ENCODE results near the gene CNTN5.

Gene CNTN5

DNA sequence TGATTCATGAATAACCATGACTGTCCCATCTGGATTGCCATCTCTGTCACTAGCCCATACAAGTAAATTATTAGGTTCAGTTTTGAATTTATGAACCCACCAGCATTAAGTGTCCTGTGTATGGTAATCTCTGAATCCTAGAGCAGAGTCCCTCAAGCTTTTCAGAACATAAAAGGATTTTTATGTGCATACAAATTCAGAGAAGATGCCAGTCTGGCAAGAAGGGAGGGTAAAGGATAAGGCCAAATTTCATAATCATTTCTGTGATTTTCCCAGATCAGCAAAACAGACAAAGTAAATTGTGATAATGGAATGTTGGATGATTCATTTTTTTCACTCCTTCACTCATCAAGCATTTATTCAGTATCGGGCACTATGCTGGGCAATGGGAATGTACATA is 1295.2 kb downstream of the CNTN5 start:
- DNase-seq (ENCODE audit: low read depth, low spot score) = no peak

DNA sequence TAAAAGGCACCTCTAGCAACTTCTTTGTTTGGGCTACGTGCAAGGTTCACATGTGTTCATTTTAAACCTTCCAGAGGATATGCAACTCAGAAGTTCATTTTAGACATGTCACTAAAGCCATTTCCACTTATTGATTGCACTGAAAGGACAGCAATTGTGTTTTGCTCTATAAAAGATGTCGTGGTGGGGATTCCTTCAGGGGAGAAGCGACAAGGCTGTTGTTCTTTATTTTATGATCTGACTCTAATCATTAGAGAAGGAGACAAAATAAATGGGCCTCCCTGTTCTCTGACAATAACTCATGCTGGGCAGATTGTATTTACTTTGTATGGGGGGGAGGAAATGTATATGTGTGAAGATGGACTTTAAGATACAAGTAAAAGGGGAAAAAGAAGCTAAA is 1296.2 kb downstream of the CNTN5 start:
- no peak for DNase-seq (ENCODE audit: low read depth, low spot score)

DNA sequence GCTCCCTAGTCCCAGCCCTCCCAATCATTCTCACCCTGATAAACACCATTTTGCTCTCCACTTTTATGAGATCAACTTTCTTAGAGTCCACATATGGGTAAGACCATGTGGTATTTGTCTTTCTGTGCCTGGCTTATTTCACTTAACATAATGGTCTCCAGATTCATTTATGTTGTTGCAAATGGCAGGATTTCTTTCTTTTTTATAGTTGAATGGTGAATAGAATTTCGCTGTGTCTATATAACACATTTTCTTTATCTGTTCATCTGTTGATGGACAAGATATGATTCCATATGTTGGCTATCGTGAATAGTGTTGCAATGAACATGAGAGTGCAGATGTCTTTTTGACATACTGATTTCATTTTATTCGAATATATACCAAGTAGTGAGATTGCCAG is 1298.9 kb downstream of the CNTN5 start:
- no peak for DNase-seq (ENCODE audit: low read depth, low spot score)

DNA sequence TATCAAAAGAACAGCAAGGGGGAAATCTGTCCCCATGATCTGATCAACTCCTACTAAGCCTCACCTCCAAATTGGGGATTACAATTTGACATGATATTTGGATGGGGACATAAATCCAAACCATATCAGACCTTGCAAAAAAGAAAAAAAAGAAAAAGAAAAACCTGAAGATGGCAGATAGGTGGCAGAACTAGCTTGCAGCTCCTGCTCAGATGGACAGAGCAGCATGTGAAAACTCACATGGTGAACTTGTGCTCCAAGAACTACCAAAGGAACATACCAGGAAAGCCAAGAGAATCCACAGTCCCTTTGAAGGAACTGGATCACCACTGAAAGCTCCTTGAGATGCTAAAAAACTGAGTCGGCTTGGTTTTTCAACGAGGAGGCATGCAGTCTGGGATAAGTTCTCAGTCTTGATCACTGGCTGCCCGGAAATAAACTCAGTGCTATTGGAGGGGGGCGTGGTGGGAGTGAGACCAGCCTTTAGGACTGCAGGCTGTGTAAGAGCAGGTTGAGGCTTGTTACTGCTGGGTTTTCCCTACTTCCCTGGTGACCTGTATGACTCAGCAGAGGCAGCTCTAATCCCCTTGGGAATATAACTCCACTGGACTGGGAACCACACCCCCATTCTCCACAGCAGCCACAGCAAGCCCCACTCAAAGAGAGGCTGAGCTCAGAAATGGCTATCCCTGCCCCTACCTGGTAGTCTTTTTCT is 1308.0 kb downstream of the CNTN5 start:
- no peak for DNase-seq (ENCODE audit: low read depth, low spot score)

DNA sequence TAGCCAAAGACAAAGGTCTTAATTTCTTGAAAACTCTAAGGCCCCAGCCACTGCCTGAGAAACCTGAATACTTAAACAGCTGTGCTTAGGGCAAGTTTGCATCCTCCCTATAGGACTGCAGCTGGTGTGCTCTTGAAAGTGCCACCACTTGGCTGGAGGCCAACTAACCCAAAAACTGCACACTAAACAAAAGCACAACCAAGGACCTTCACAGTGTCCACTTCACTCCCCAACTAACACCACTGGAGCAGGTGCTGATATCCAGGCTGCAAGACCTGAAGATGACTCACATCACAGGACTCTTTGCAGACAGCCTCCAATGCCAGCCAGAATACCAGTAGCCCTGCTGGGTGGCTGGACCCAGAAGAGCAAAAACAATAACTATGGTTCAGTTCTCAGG is 1308.6 kb downstream of the CNTN5 start:
- DNase-seq (ENCODE audit: low read depth, low spot score) = no peak

DNA sequence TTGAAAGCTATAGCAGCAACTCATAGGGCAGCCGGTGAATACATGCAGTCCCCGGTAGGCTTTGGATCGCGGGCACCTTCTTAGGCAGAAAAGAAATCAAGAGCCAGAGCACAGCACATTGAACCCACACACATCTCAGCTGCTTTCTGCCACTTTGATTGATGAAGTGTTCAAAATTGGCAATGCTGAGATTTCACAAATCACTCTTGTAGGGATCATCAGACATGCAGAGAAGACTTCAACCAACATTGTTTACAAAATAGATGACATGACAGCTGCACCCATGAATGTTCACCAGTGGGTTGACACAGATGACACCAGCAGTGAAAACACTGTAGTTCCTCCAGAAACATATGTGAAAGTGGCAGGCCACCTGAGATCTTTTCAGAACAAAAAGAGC is 1316.1 kb downstream of the CNTN5 start:
- DNase-seq (ENCODE audit: low read depth, low spot score) = no peak

DNA sequence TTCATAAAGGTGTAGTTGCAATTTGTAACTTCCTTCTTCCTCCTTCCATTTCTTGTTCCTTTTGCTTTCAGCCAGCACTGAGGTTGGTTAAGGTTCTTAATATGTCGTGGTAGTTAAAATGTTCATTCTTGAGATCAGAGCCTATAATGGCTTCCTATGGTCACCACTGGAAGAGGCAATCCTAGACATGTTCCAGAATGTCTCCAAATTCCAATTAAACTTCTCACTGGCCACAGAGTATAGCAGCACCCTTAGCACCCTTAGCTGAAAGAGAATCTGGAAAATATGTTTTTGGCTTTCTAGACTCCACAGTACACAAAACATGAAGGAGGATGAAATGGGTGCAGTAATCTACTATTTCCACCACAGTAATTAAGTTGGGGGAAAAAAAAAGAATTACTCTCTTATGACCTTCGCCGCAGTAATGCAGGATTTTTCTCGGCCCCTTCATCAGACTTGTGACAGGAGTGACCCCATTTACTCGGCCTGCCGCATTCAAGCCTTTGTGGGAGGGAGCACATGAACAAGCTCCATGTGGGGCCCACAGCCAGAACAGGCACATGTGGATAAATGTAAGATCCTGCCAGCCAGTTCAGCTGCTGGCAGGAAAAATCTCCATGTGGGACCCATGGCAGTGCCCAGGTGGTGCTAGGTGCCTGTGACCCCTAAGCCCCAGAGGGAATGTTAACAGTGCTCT is 1317.5 kb downstream of the CNTN5 start:
- DNase-seq (ENCODE audit: low read depth, low spot score) = no peak

DNA sequence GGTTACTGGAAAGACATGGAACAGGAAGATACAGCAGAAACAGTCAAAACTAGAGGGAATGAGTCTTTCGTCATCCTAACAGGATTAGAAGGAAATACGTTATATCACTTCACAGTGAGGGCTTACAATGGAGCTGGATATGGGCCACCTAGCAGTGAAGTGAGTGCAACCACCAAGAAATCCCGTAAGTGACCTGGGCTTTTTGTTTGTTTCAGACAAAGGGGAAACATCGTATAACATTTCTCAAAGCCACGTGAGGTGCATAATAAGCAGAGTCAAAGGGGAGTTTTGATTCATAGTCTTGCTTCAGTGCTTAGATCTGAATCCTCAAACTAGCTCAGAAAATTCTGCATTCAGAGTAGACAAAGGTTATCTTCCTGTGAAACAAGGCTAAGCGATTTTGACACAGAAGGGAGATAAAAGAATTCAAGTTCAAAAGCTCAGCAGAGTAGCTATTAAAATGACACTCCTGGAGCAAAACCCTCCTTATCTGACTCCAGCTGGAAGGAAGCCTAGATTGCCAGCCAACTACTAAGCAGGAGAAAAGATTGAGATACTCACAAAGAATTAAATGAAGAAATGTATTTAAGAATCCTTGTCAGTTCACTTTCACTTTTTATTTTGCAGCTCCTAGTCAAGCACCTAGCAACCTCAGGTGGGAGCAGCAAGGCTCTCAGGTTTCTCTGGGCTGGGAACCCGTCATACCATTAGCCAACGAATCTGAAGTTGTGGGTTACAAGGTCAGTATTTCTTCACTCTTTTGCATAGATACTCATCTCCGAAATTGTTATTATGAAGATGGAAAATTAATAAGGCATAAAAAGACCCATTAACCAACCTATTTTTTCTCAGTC is 1319.9 kb downstream of the CNTN5 start:
- DNase-seq (ENCODE audit: low read depth, low spot score) = no peak

DNA sequence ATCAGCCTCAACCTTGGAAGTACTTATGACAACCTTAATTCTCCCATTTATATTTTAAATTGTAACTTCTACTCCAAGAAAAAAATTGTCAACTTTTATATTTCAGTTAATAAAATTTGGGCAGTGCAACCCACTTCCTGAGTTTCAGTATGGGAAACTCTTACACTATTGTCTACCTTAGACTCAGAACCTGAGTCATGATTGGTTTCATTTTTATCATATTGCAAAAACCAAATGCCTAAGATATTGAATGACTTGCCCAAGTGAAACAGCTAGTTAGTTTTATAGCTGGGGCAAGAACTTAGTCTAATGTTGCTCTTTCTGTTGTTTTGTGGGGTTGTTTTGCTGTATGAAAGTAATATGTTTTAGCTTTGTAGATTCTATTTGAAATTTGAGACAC is 1332.3 kb downstream of the CNTN5 start:
- DNase-seq (ENCODE audit: low read depth, low spot score) = no peak

DNA sequence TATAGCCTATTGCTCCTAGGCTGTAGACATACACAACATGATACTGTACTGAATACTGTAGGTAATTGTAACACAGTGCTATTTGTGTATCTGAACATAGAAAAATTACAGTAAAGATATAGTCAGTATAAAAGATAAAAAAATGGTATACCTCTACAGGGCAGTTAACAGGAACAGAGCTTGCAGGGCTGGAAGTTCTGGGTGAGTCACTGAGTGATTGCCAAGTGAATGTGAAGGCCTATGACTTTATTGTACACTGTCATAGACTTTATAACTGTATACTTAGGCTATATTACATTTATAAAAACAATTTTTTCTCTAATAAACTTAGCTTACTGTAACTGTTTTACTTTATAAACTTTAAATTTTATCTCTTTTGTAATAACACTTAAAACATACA is 1334.0 kb downstream of the CNTN5 start:
- no peak for DNase-seq (ENCODE audit: low read depth, low spot score)

DNA sequence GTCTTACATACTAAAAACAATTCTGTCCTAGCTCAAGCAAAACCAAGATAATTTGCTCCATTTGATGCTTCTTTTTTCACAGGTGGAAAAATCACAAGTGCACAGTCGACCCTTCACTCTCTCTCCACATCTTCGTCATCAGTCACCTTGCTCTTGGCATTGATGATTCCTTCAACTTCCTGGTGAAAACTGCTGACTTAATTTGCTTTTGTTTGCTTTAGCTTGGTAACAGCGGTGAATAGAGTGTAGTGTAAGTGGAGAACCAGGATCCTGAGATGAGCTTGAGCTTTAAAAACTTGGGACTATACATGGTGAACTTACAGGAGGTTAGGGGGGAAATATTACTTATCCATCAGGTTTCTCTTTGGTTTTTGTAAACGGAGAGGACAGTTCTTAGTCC is 1335.3 kb downstream of the CNTN5 start:
- no peak for DNase-seq (ENCODE audit: low read depth, low spot score)

DNA sequence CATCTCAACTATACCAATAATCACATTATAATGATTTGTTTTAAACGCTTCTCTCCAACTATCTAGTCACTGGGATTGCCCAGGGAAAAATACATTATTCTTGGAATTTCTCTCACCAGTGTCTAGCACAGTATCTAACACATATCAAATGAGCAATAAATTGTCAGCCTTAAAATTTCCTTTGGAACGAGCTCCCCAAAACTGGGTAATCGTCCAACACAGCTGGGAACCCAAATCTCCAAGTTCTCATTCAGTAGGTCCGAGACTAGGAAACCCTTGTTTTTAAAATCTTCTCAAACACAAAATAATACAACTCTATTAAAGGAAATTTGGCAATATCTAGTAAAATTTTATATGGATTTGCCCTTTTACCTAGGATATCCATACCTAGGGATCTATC is 1338.5 kb downstream of the CNTN5 start:
- DNase-seq (ENCODE audit: low read depth, low spot score) = no peak

DNA sequence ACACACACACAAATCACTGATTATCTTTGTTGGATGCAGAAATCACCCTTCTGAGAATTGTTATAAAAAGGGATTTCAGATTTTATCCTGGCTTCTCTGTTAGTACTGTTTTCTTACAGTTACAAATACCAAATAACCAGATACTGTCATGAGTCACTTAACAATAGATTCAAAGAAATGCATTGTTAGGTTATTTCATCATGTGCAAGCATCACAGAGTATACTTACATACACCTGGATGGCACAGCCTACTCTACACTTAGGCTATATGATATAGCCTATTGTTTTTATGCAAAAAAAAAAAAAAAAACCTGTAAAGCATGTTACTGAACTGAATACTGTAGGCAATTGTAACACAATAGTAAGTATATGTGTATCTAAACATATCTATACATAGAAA is 1347.1 kb downstream of the CNTN5 start:
- no peak for DNase-seq (ENCODE audit: low read depth, low spot score)

DNA sequence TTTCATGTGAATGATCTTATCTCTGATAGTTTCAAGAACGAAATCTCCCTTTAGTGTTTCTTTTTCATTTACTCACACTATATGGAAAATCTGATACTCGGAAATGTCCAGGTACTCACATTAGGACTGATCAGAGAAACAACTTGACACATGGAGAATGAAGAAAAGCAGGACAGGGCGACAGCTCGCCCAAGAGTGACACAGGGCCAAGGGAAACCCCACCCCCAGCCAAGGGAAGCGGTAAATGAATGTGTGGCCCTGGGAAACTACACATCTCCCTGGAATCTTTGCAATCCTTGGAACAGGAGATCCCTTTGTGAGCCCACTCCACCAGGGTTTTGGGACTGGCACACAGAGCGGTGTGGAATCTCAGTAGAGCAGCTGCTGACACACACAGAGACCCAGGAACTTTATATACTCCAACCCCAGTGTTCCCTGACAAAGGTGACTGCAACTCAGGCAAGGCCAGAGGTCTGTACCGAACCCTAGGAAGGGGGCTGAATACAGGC is 1362.7 kb downstream of the CNTN5 start:
- no peak for DNase-seq (ENCODE audit: low read depth, low spot score)

DNA sequence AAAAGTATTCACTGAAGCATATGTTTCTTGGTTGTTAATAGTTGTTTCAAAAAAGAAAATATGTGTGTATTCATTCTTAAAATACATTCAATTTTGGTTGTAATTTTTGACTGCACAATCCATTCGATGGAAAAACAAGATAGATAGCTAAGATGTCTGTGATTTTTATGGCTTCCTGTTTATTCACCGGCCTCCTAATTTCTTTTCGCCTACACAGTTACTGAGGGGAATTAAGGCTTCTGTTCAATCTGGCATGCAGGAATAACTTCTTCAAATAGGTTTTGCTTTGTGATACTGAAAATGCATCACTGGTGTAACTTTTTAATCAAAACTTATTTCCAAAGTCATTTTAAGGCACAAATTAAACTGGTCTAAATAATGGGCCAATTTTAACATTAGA is 1375.5 kb downstream of the CNTN5 start:
- no peak for DNase-seq (ENCODE audit: low read depth, low spot score)

DNA sequence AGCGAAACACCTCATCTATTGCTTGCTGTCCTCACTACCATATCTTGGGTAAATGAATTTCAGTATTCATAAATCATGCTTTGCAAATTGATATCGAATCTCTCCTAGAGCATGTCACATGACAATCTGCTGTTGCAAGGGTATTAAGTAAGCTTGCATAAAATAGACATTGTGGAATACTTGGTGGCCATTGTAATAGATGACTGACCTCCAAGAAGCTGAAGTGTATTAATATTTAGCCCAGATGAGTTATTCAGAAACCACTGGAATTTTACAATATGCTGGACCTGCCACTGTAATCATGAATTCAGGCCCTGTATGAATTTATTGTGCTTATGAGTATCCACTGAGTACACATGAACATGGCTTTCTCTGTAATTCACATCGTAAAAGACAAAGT is 1376.7 kb downstream of the CNTN5 start:
- DNase-seq (ENCODE audit: low read depth, low spot score) = no peak

DNA sequence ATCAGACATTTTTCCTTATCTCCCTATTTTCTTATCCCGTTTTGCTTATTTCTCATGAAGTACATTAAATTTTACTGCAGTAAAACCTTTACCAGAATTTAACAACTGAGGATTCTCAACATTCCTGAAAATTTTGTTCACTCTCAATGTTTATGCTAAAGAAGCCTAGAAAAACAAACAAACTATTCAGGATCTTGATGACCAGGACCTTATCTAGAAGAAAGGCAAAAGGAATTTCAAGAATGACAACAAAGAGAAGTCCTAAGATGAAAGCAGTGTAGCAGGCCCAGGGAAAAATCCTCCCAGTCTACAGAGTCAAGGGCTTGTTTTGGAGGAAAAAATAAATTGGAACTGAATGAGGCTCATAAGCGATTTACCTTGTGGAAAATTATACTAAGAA is 1383.1 kb downstream of the CNTN5 start:
- DNase-seq (ENCODE audit: low read depth, low spot score) = no peak

DNA sequence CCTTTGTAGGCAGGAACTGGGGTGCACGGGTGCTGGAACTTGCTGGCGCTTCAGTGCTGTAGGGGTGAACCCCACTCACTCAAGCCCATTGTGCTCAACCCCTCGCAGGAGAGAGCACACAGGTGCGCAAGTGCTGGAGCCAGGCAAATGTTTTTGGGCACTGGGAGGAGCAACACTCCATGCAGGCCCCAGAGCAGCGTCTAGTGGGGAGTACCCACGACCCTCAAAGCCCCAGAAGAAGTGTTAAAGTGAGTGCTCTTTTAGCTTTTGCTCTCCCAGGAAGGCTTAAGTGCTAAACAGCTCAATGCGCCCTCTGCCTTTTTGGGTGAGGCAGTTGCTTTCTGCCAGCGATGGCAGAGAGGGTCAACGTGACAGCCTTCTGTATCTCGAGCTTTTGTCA is 1384.2 kb downstream of the CNTN5 start:
- DNase-seq (ENCODE audit: low read depth, low spot score) = no peak

Data from smooth muscle cell of the brain vasculature (primary cell).